Activated naive CD8-positive, alpha-beta T cell treated with anti-CD3 and anti-CD28 coated beads, Interleukin-2, amount 50 U/mL, for 24 hours (primary cell): ENCODE results near the gene TCEAL1.
A peak's percentile ranks its signal among the peaks of the same experiment; 100 is the strongest.
"Not testable (repeated sequence)": the region's sequence is repeated elsewhere in the genome, so short reads cannot be mapped to it uniquely, and the experiment has no call there.

Source experiments
- ATAC-seq: fragments of 150-1000 bp; cut with Tn5 transposase; one replicate; pipeline ENCODE4 v1.10.0; 2021
- DNase-seq: peaks from one replicate; pipeline ENCODE4 v3.0.0; 2021
- H3K27ac Mint-ChIP-seq: one replicate; pipeline ENCODE4 v1.8.0; 2021; ENCODE audit warnings: mild to moderate bottlenecking, mixed read lengths
- H3K27me3 Mint-ChIP-seq: one replicate; pipeline ENCODE4 v1.8.0; 2021; ENCODE audit warnings: mixed read lengths
- H3K36me3 Mint-ChIP-seq: one replicate; pipeline ENCODE4 v1.8.0; 2021; ENCODE audit warnings: low read depth, mixed read lengths
- H3K4me1 Mint-ChIP-seq: one replicate; pipeline ENCODE4 v1.8.0; 2021; ENCODE audit warnings: mixed read lengths
- H3K4me3 Mint-ChIP-seq: one replicate; pipeline ENCODE4 v1.8.0; 2021; ENCODE audit warnings: mild to moderate bottlenecking, moderate library complexity, mixed read lengths
- H3K9me3 Mint-ChIP-seq: one replicate; pipeline ENCODE4 v1.8.0; 2021; ENCODE audit warnings: mixed read lengths

Gene TCEAL1

GRCh38 chrX:103615781-103616371, 12.9 kb upstream of the TCEAL1 start:
- H3K4me1 Mint-ChIP-seq, result no peaks in the 10 kb centered on the region
- H3K4me3 Mint-ChIP-seq, result no peak overlapping the region
- DNase-seq (no peak), ATAC-seq (no peak)
- no peaks in the 10 kb centered on the region for H3K36me3 Mint-ChIP-seq
- no peak overlapping the region for H3K27ac Mint-ChIP-seq
- no peaks in the 10 kb centered on the region for H3K9me3 Mint-ChIP-seq
- no peaks in the 10 kb centered on the region for H3K27me3 Mint-ChIP-seq

DNA sequence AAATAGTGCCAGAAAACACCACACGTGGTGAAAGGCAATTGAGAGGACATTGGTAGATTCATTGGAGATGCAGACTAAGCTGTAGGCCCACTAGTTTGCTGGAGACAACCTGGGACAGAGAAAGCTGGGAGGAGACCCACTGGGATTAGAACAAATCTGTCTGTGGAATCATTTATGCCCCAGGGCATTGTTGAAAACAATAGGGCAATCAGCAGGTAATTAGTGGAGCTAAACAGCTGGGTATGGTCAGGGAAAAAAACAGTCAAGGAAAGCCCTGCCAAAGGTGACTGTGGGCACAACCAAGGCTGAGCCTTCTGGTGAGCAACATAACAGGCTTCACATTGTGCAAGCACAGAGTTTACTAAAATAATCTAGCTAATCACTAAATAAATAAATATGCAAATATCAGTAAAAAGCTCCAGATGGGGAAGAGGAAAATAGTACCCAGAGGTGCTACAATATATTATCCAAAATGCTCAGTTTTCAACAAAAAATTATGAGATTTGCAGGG, 12.0 kb upstream of the TCEAL1 start:
- Mint-ChIP-seq H3K36me3 (no peaks in the 10 kb centered on the region), H3K4me1 (no peaks in the 10 kb centered on the region), H3K9me3 (no peaks in the 10 kb centered on the region), H3K27me3 (no peaks in the 10 kb centered on the region), H3K27ac (no peak overlapping the region), H3K4me3 (no peak overlapping the region)
- no peak for DNase-seq
- no peak for ATAC-seq

DNA sequence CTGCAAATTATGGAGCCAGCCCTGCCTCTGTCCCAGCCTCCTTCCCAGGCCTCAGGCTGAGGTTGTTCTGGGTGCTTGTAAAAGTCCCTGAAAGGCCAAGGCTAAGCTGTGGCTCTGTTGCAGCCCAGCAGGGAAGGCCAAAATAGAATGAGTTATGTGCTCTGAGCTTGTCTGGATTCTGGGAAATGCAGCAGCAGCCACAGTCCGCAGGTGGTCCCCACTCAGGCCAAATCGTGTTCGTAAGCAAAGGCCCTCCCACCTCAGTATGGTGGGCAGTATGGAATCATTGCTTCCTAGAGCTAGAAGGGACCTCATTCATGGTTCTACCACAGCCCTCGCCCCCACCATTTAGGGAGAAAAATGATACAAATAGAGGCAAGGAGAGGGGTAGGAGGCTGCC, 4.7 kb upstream of the TCEAL1 start:
- DNase-seq (no peak), ATAC-seq (no peak)
- Mint-ChIP-seq H3K4me3 (no peak overlapping the region), H3K9me3 (no peaks in the 10 kb centered on the region), H3K4me1 (peaks cover 11% of the 10 kb centered on the region), H3K27me3 (no peaks in the 10 kb centered on the region), H3K36me3 (no peaks in the 10 kb centered on the region), H3K27ac (no peak overlapping the region)

- H3K4me3 Mint-ChIP-seq, result no peak overlapping the region
- H3K4me1 Mint-ChIP-seq, result peaks cover 16% of the 10 kb centered on the region
- peaks cover 2% of the 10 kb centered on the region for H3K36me3 Mint-ChIP-seq
- H3K9me3 Mint-ChIP-seq, result no peaks in the 10 kb centered on the region
- no peak for DNase-seq
- no peaks in the 10 kb centered on the region for H3K27me3 Mint-ChIP-seq
- no peak overlapping the region for H3K27ac Mint-ChIP-seq
- no peak for ATAC-seq
Measured at GRCh38 chrX:103626855-103627254, 1.9 kb upstream of the TCEAL1 start.

- Mint-ChIP-seq H3K36me3 (peaks cover 2% of the 10 kb centered on the region), H3K27ac (peak overlapping the region; percentile 64), H3K9me3 (no peaks in the 10 kb centered on the region), H3K27me3 (no peaks in the 10 kb centered on the region), H3K4me1 (peaks cover 16% of the 10 kb centered on the region), H3K4me3 (peak overlapping the region; percentile 87)
- DNase-seq (peak; percentile 17), ATAC-seq (peak; percentile 55)
Measured at GRCh38 chrX:103629318-103630170, 769 bp downstream of the TCEAL1 start.

GRCh38 chrX:103630171-103630511, 1.4 kb downstream of the TCEAL1 start:
- Mint-ChIP-seq H3K27me3 (no peaks in the 10 kb centered on the region), H3K9me3 (no peaks in the 10 kb centered on the region), H3K4me3 (peak overlapping the region; percentile 87), H3K4me1 (peaks cover 16% of the 10 kb centered on the region), H3K36me3 (peaks cover 2% of the 10 kb centered on the region), H3K27ac (no peak overlapping the region)
- DNase-seq (no peak), ATAC-seq (no peak)

GRCh38 chrX:103631145-103631544, 2.4 kb downstream of the TCEAL1 start:
- peaks cover 2% of the 10 kb centered on the region for H3K36me3 Mint-ChIP-seq
- no peak overlapping the region for H3K27ac Mint-ChIP-seq
- no peak overlapping the region for H3K4me3 Mint-ChIP-seq
- peaks cover 16% of the 10 kb centered on the region for H3K4me1 Mint-ChIP-seq
- no peaks in the 10 kb centered on the region for H3K9me3 Mint-ChIP-seq
- DNase-seq (no peak), ATAC-seq (no peak)
- H3K27me3 Mint-ChIP-seq, result no peaks in the 10 kb centered on the region

DNA sequence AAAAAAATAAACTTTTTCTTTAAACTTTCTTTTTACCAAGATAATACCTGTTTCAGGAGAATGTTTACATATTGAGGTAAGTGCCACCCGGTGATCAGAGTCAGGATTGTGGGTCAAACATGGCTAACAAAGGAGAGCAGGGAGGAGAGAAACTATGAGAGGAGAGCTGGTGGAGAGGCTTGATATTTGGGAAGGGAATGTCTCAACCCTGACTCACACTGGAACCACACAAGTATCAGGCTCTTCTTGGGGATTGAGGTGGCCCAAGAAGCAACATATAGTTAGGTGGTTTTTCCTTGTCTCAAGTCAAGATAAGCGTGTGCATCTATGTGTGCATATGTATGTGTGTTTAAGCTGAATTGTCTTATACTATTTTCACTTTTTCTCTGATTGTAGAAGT, 6.7 kb downstream of the TCEAL1 start:
- Mint-ChIP-seq H3K27ac (no peak overlapping the region), H3K36me3 (no peaks in the 10 kb centered on the region), H3K4me3 (no peak overlapping the region), H3K9me3 (no peaks in the 10 kb centered on the region), H3K4me1 (no peaks in the 10 kb centered on the region), H3K27me3 (no peaks in the 10 kb centered on the region)
- DNase-seq, result no peak
- no peak for ATAC-seq

GRCh38 chrX:103637604-103638338, 9.0 kb downstream of the TCEAL1 start:
- H3K4me3 Mint-ChIP-seq, result no peak overlapping the region
- H3K36me3 Mint-ChIP-seq, result no peaks in the 10 kb centered on the region
- no peaks in the 10 kb centered on the region for H3K9me3 Mint-ChIP-seq
- no peaks in the 10 kb centered on the region for H3K27me3 Mint-ChIP-seq
- peak; percentile 66 for ATAC-seq
- no peaks in the 10 kb centered on the region for H3K4me1 Mint-ChIP-seq
- H3K27ac Mint-ChIP-seq, result no peak overlapping the region
- DNase-seq, result no peak

DNA sequence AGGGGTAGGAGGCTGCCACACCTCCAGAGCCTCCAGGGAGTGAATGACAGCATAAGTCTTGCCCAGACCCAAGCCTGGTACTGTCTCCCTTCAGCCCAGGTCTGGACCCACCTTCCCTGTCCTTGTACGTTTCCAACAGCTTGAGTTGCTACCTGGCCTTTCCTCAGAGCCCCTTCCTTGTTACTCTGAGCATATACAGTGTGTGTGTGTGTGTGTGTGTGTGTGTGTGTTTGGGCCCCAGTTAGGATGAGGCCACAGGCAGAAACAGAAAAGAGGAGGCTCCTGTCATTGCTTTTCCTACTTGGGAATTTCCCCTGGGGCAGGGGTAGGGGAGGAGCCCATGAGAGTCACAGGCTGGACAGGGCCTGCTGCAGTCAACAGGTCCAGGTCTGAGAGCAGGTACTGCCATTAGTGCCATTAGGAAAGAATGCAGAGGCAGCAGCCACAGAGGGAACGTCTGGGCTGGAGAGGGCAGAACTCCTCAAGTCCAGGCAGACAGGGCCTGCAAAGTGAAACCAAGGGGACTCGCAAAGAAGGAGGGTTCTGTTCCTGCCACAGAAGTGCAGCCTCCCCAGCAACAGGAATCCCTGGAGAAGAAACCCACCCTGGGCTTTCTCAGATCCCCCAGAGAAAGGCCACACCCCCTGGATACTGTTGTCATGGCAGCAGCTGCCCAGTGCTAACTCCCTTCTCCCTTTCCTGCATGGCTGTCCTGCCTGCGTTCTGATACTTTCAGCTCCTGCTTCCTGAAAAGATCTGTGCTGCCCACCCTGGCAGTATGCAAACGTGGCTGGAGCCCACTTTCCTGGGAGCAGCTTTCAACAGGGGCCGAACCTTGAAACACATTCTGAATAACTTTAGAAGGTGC, 9.9 kb downstream of the TCEAL1 start:
- not testable (repeated sequence) for H3K27me3 Mint-ChIP-seq, H3K36me3 Mint-ChIP-seq, H3K4me1 Mint-ChIP-seq, DNase-seq, ATAC-seq, H3K4me3 Mint-ChIP-seq, H3K9me3 Mint-ChIP-seq, H3K27ac Mint-ChIP-seq

GRCh38 chrX:103640401-103641155, 11.8 kb downstream of the TCEAL1 start:
- H3K4me1 Mint-ChIP-seq, result no peaks in the 10 kb centered on the region
- H3K27me3 Mint-ChIP-seq, result no peaks in the 10 kb centered on the region
- H3K27ac Mint-ChIP-seq, result no peak overlapping the region
- ATAC-seq (no peak), DNase-seq (no peak)
- no peaks in the 10 kb centered on the region for H3K9me3 Mint-ChIP-seq
- H3K4me3 Mint-ChIP-seq, result no peak overlapping the region
- no peaks in the 10 kb centered on the region for H3K36me3 Mint-ChIP-seq

DNA sequence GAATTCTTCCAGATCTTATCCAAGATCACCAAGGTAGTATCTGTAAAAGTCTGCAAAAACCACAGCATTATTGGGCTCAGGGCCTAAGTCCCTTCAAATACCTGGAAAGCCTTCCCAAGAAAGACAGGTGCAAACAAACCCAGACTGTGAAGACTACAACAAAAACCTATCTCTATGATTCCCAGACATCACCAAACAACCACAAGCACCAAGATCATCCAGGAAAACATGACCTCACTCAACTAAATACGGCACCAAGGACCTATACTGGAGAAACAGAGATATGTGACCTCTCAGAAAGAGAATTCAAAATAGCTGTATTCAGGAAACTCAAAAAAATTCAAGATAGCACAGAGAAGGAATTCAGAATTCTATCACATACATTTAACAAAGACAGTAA, 15.3 kb downstream of the TCEAL1 start:
- peaks cover 2% of the 10 kb centered on the region for H3K27me3 Mint-ChIP-seq
- no peaks in the 10 kb centered on the region for H3K36me3 Mint-ChIP-seq
- no peak overlapping the region for H3K27ac Mint-ChIP-seq
- H3K4me1 Mint-ChIP-seq, result no peaks in the 10 kb centered on the region
- no peak for DNase-seq
- ATAC-seq, result no peak
- no peaks in the 10 kb centered on the region for H3K9me3 Mint-ChIP-seq
- no peak overlapping the region for H3K4me3 Mint-ChIP-seq

DNA sequence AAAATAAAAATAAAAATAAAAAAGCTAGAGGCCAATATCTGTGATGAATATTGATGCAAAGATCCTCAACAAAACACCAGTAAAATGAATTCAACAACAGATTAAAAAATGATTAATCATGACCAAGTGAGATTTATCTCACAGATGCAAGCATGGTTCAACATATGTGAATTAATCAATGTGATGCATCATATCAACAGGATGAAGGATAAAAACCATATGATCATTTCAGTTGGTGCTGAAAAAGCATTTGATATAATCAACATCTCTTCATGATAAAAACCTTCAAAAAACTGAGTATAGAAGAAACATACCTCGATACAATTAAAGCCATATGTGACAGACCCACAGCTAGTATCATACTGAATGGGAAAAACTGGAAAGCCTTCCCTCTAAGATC, 18.9 kb downstream of the TCEAL1 start:
- Mint-ChIP-seq H3K4me3 (no peak overlapping the region), H3K27ac (no peak overlapping the region), H3K27me3 (peaks cover 2% of the 10 kb centered on the region), H3K4me1 (no peaks in the 10 kb centered on the region), H3K9me3 (no peaks in the 10 kb centered on the region), H3K36me3 (no peaks in the 10 kb centered on the region)
- DNase-seq, result no peak
- no peak for ATAC-seq
